Kidney (tissue), 14 donors: ENCODE measurements around the gene MAP7D3. TPM values are rescaled to one million over a fixed set of nuclear protein-coding genes. Genes with fewer than 3 reads are reported as not detected.
A peak's percentile ranks its signal among the peaks of the same experiment; 100 is the strongest.

Experiments
- DNase-seq, 5 donors: peaks; one replicate each; pipeline ENCODE4 v3.0.0-alpha.2; 2013 to 2020
- FAIRE-seq: peaks from 2 replicates; lab custom pipeline; 2012; peaks lifted over from hg19 to GRCh38; lab: Jason Lieb, UNC
- H3K27ac ChIP-seq, 2 donors: one replicate each; pipeline ENCODE4 v1.7.0; 2013; ENCODE audit warnings: low read depth in 2 of 2, low read length in 2 of 2, inconsistent platforms in 1 of 2
- H3K27me3 ChIP-seq: one replicate; pipeline ENCODE4 v1.7.1; 2013; ENCODE audit warnings: low read length, inconsistent platforms; ENCODE audit not compliant: control insufficient read depth, insufficient read depth
- H3K36me3 ChIP-seq, 3 donors: one replicate each; pipeline versions ENCODE4 v1.7.0 to v1.7.1; 2013; ENCODE audit warnings: low read length in 3 of 3, control low read depth in 1 of 3, inconsistent platforms in 1 of 3; ENCODE audit not compliant: insufficient read depth in 3 of 3, control insufficient read depth in 2 of 3
- H3K4me1 ChIP-seq, 3 donors: one replicate each; pipeline versions ENCODE4 v1.7.0 to v1.7.1; 2013; ENCODE audit warnings: low read length in 3 of 3, inconsistent platforms in 1 of 3, low read depth in 1 of 3; ENCODE audit not compliant: control insufficient read depth in 2 of 3, insufficient read depth in 2 of 3
- H3K4me3 ChIP-seq, 3 donors: one replicate each; pipeline versions ENCODE4 v1.7.0 to v1.8.1; 2013; ENCODE audit warnings: low read length in 3 of 3, control low read depth in 1 of 3, inconsistent platforms in 1 of 3
- H3K9ac ChIP-seq, 3 donors: one replicate each; pipeline versions ENCODE4 v1.7.0 to v1.7.1; 2013; ENCODE audit warnings: low read length in 3 of 3, control low read depth in 1 of 3, inconsistent platforms in 1 of 3
- H3K9me3 ChIP-seq, 3 donors: one replicate each; pipeline versions ENCODE4 v1.7.0 to v1.7.1; 2013; ENCODE audit warnings: low read length in 3 of 3, control low read depth in 1 of 3, inconsistent platforms in 1 of 3; ENCODE audit not compliant: control insufficient read depth in 2 of 3, insufficient read depth in 1 of 3
- CTCF ChIP-seq: IDR thresholded peaks from 3 replicates; pipeline ENCODE4 v1.5.1; 2012; ENCODE audit warnings: mild to moderate bottlenecking, moderate library complexity, borderline replicate concordance; ENCODE audit not compliant: insufficient read depth; ENCODE audit errors: extremely low read depth
- intact Hi-C: fragments of 100-400 bp; cut with DNase I; formaldehyde crosslinking; loops from one replicate; pipeline ENCODE4 v1.11.1; 2022
- polyA plus RNA-seq: library from polyadenylated mRNA; stranded (reverse); fragments of 350-450 nt; fragmentation: Illumina TruSeq; extraction: RNeasy Lipid Tissue Mini Kit (QIAGEN cat#74804); gene quantifications from one replicate; pipeline ENCODE4 v1.2.3, GENCODE V29; 2014; ENCODE audit warnings: low read depth, low replicate concordance; ENCODE audit not compliant: insufficient read depth
- total RNA-seq: library from RNA; stranded (reverse); fragmentation: NEBNext Ultra II Directional; extraction: Animal tissue kit (Norgen Biotek cat#: 25700); gene quantifications from one replicate; pipeline ENCODE4 v1.2.1, GENCODE V29; 2021
- donor health status: control.
- donor health status: control.
- donor health status: control.
- donor health status: control.
- donor health status: control.
- donor health status: DM: yes; HTN: yes; CAD: no.
- donor health status: Normal renal cell carcinoma (clear cell type).

MAP7D3 gene
- total and polyA plus RNA-seq, 2 donors from 2014 or later: 5.7 to 13.9 TPM

- Histone ChIP-seq H3K4me1 (peaks cover 0 to 31% (median 8%) of the 10 kb centered on the region in 3 donors), H3K9me3 (no peaks in the 10 kb centered on the region), H3K36me3 (no peaks in the 10 kb centered on the region), H3K27ac (peak overlapping the region in 1 of 2 donors; percentile 23), H3K27me3 (no peaks in the 10 kb centered on the region), H3K9ac (no peak overlapping the region), H3K4me3 (no peak overlapping the region)
- FAIRE-seq (no peak), DNase-seq (no peak)
- intact Hi-C loops: no loop called here
- TF ChIP-seq CTCF: no peak
Measured at GRCh38 chrX:136186023-136186413, 65.2 kb downstream of the MAP7D3 start.

GRCh38 chrX:136185401-136186022 lies 65.7 kb downstream of the MAP7D3 start:
- no peak for FAIRE-seq
- TF ChIP-seq CTCF: no peak
- DNase-seq: peak in 1 of 5 donors; percentile 29
- no peaks in the 10 kb centered on the region for H3K27me3 ChIP-seq
- intact Hi-C loops: no loop called here
- no peak overlapping the region for H3K4me3 ChIP-seq
- no peaks in the 10 kb centered on the region for H3K9me3 ChIP-seq
- no peaks in the 10 kb centered on the region for H3K36me3 ChIP-seq
- peak overlapping the region; percentile 23 to 63 for H3K27ac ChIP-seq
- peak overlapping the region in 1 of 3 donors; percentile 34 for H3K9ac ChIP-seq
- H3K4me1 ChIP-seq: peaks cover 0 to 25% (median 5%) of the 10 kb centered on the region in 3 donors

- Histone ChIP-seq H3K27me3 (no peaks in the 10 kb centered on the region), H3K9me3 (no peaks in the 10 kb centered on the region), H3K27ac (peak overlapping the region in 1 of 2 donors; percentile 22), H3K4me1 (peaks cover 0 to 17% (median 0%) of the 10 kb centered on the region in 3 donors), H3K36me3 (no peaks in the 10 kb centered on the region), H3K4me3 (no peak overlapping the region), H3K9ac (no peak overlapping the region)
- intact Hi-C loops: no loop called here
- FAIRE-seq: peak; percentile 47
- no peak for DNase-seq
- no peak for TF ChIP-seq CTCF
Measured at GRCh38 chrX:136183917-136184316, 67.3 kb downstream of the MAP7D3 start.
